Measurements from ENCODE around the gene CTAG1A. TPM values are rescaled to one million over a fixed set of nuclear protein-coding genes. Genes with fewer than 3 reads are reported as not detected.
A peak's percentile ranks its signal among the peaks of the same experiment; 100 is the strongest.
"Not testable (repeated sequence)": the region's sequence is repeated elsewhere in the genome, so short reads cannot be mapped to it uniquely, and the experiment has no call there.

The CTAG1A gene
- total RNA-seq, 1 experiment from 2014 or later = not detected

GRCh38 chrX:154597221-154597620, 12.3 kb downstream of the CTAG1A start:
- DNase-seq = no peak
- H3K4me3 ChIP-seq (ENCODE audit: insufficient read depth, low read depth, low read length) = no peak overlapping the region
- no peaks in the 10 kb centered on the region for H3K36me3 ChIP-seq (replicated peaks; ENCODE audit: control insufficient read depth, insufficient read depth, low read length)
- no peaks in the 10 kb centered on the region for H3K27me3 ChIP-seq (ENCODE audit: control insufficient read depth, insufficient read depth, low read length)

GRCh38 chrX:154598656-154599055, 13.7 kb downstream of the CTAG1A start:
- Histone ChIP-seq H3K4me3 (ENCODE audit: insufficient read depth, low read depth, low read length) (no peak overlapping the region), H3K36me3 (replicated peaks; ENCODE audit: control insufficient read depth, insufficient read depth, low read length) (no peaks in the 10 kb centered on the region), H3K27me3 (ENCODE audit: control insufficient read depth, insufficient read depth, low read length) (no peaks in the 10 kb centered on the region)
- DNase-seq = no peak

- H3K27me3 ChIP-seq (ENCODE audit: control insufficient read depth, insufficient read depth, low read length) = no peaks in the 10 kb centered on the region
- no peaks in the 10 kb centered on the region for H3K36me3 ChIP-seq (replicated peaks; ENCODE audit: control insufficient read depth, insufficient read depth, low read length)
- DNase-seq = no peak
- H3K4me3 ChIP-seq (ENCODE audit: insufficient read depth, low read depth, low read length) = no peak overlapping the region
Measured at GRCh38 chrX:154599531-154599930, 14.6 kb downstream of the CTAG1A start.

- no peaks in the 10 kb centered on the region for H3K36me3 ChIP-seq (replicated peaks; ENCODE audit: control insufficient read depth, insufficient read depth, low read length)
- no peak for DNase-seq
- no peak overlapping the region for H3K4me3 ChIP-seq (ENCODE audit: insufficient read depth, low read depth, low read length)
- no peaks in the 10 kb centered on the region for H3K27me3 ChIP-seq (ENCODE audit: control insufficient read depth, insufficient read depth, low read length)
Measured at GRCh38 chrX:154600759-154601374, 15.9 kb downstream of the CTAG1A start.

GRCh38 chrX:154602226-154602625, 17.3 kb downstream of the CTAG1A start:
- H3K27me3 ChIP-seq (ENCODE audit: control insufficient read depth, insufficient read depth, low read length) = no peaks in the 10 kb centered on the region
- H3K36me3 ChIP-seq (replicated peaks; ENCODE audit: control insufficient read depth, insufficient read depth, low read length) = no peaks in the 10 kb centered on the region
- DNase-seq = peak; percentile 25
- H3K4me3 ChIP-seq (ENCODE audit: insufficient read depth, low read depth, low read length) = no peak overlapping the region

GRCh38 chrX:154602766-154603437, 18.0 kb downstream of the CTAG1A start:
- no peak overlapping the region for H3K4me3 ChIP-seq (ENCODE audit: insufficient read depth, low read depth, low read length)
- no peaks in the 10 kb centered on the region for H3K27me3 ChIP-seq (ENCODE audit: control insufficient read depth, insufficient read depth, low read length)
- no peak for DNase-seq
- H3K36me3 ChIP-seq (replicated peaks; ENCODE audit: control insufficient read depth, insufficient read depth, low read length) = no peaks in the 10 kb centered on the region

GRCh38 chrX:154603438-154604430, 18.8 kb downstream of the CTAG1A start:
- no peak for DNase-seq
- H3K27me3 ChIP-seq (ENCODE audit: control insufficient read depth, insufficient read depth, low read length) = no peaks in the 10 kb centered on the region
- H3K36me3 ChIP-seq (replicated peaks; ENCODE audit: control insufficient read depth, insufficient read depth, low read length) = no peaks in the 10 kb centered on the region
- H3K4me3 ChIP-seq (ENCODE audit: insufficient read depth, low read depth, low read length) = no peak overlapping the region

- Histone ChIP-seq H3K36me3 (replicated peaks; ENCODE audit: control insufficient read depth, insufficient read depth, low read length) (no peaks in the 10 kb centered on the region), H3K27me3 (ENCODE audit: control insufficient read depth, insufficient read depth, low read length) (no peaks in the 10 kb centered on the region), H3K4me3 (ENCODE audit: insufficient read depth, low read depth, low read length) (no peak overlapping the region)
- DNase-seq = no peak
Measured at GRCh38 chrX:154605566-154605965, 20.6 kb downstream of the CTAG1A start.

GRCh38 chrX:154607370-154607769, 22.4 kb downstream of the CTAG1A start:
- no peaks in the 10 kb centered on the region for H3K27me3 ChIP-seq (ENCODE audit: control insufficient read depth, insufficient read depth, low read length)
- no peaks in the 10 kb centered on the region for H3K36me3 ChIP-seq (replicated peaks; ENCODE audit: control insufficient read depth, insufficient read depth, low read length)
- H3K4me3 ChIP-seq (ENCODE audit: insufficient read depth, low read depth, low read length) = no peak overlapping the region
- DNase-seq = no peak

GRCh38 chrX:154607976-154608375, 23.0 kb downstream of the CTAG1A start:
- H3K36me3 ChIP-seq (replicated peaks; ENCODE audit: control insufficient read depth, insufficient read depth, low read length); H3K4me3 ChIP-seq (ENCODE audit: insufficient read depth, low read depth, low read length); H3K27me3 ChIP-seq (ENCODE audit: control insufficient read depth, insufficient read depth, low read length); DNase-seq: not testable (repeated sequence)

- not testable (repeated sequence) for H3K27me3 ChIP-seq (ENCODE audit: control insufficient read depth, insufficient read depth, low read length); H3K36me3 ChIP-seq (replicated peaks; ENCODE audit: control insufficient read depth, insufficient read depth, low read length); H3K4me3 ChIP-seq (ENCODE audit: insufficient read depth, low read depth, low read length); DNase-seq
Measured at GRCh38 chrX:154608823-154609222, 23.9 kb downstream of the CTAG1A start.

- DNase-seq; H3K36me3 ChIP-seq (replicated peaks; ENCODE audit: control insufficient read depth, insufficient read depth, low read length); H3K27me3 ChIP-seq (ENCODE audit: control insufficient read depth, insufficient read depth, low read length); H3K4me3 ChIP-seq (ENCODE audit: insufficient read depth, low read depth, low read length): not testable (repeated sequence)
Measured at GRCh38 chrX:154611146-154611545, 26.2 kb downstream of the CTAG1A start.

- DNase-seq; H3K4me3 ChIP-seq (ENCODE audit: insufficient read depth, low read depth, low read length); H3K36me3 ChIP-seq (replicated peaks; ENCODE audit: control insufficient read depth, insufficient read depth, low read length); H3K27me3 ChIP-seq (ENCODE audit: control insufficient read depth, insufficient read depth, low read length): not testable (repeated sequence)
Measured at GRCh38 chrX:154613586-154613985, 28.7 kb downstream of the CTAG1A start.

- not testable (repeated sequence) for H3K36me3 ChIP-seq (replicated peaks; ENCODE audit: control insufficient read depth, insufficient read depth, low read length); H3K4me3 ChIP-seq (ENCODE audit: insufficient read depth, low read depth, low read length); DNase-seq
Measured at GRCh38 chrX:154619182-154619581, 34.2 kb downstream of the CTAG1A start, which contains the start of gene CTAG1B. CTAG1B (minus strand) TSS chrX:154619282; CDS start chrX:154619218, 64 bp downstream.

More at GRCh38 chrX:154619182-154619581, 34.2 kb downstream of the CTAG1A start, which contains the start of gene CTAG1B:
- H3K27me3 ChIP-seq (ENCODE audit: control insufficient read depth, insufficient read depth, low read length) = not testable (repeated sequence)
